HG02763 (cell line): ENCODE measurements around the gene SHMT2.

Experiments
- ATAC-seq: cut with Tn5 transposase; IDR thresholded peaks from one replicate; pipeline ENCODE4 v1.9.1; 2021; ENCODE audit warnings: mild to moderate bottlenecking, moderate library complexity; ENCODE audit not compliant: unreplicated experiment

SHMT2 gene

DNA sequence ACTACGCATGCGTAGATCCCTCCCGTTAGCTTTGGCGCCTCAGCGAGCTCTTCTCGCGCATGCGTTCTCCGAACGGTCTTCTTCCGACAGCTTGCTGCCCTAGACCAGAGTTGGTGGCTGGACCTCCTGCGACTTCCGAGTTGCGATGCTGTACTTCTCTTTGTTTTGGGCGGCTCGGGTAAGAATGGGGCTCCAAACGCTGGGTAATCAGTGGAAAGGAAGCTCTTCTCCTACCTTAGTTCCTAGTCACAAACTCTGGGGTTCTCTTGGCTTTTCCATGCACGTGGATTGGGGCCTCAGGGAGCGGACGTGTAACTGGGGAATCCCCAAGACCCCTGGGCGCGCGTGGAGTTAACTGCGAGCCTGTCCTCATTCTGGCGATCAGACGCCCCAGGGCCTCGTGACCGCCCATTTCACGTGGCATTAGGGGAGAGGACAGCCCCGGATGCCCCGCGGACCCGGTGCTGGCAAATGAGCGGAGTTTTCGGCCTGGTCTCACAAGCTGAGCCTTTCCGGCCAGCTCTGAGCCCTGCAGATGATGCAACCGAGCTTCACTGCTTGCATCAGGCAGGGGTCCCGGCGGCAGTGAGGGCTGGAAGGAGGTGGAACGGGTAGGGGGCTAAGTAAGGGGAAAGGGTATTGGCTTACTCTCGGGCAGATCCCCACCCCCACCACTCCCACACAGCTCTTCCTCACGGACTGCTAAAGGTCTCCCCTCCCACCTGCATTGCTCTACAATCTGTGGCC, at the start of gene SHMT2:
TSS of gene SHMT2 (plus strand) at position 78 of the 747 bp plus-strand sequence. CDS start at position 146, 68 bp downstream.
- peak; percentile 63 for ATAC-seq

DNA sequence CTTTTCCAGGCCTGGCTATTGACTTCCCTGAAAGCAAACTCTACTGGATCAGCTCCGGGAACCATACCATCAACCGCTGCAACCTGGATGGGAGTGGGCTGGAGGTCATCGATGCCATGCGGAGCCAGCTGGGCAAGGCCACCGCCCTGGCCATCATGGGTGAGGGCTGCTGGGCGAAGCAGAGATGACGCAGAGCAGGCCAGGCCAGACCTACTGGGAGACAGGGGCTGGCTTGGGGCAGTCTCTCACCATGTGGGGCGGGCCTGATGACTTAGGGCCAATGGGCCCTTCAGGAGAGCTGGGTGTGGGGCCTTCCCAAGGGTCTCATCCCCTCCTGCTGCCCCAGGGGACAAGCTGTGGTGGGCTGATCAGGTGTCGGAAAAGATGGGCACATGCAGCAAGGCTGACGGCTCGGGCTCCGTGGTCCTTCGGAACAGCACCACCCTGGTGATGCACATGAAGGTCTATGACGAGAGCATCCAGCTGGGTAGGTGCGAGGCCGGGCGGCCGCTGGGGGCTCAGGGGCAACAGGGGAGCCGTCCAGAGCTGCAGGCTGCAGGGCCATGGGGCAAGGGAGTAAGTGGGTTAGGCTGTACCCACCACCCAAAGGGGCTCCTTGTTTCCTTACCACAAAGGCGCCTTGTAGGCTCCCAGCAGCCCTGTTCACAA, 49.1 kb upstream of the SHMT2 start:
- ATAC-seq: no peak

DNA sequence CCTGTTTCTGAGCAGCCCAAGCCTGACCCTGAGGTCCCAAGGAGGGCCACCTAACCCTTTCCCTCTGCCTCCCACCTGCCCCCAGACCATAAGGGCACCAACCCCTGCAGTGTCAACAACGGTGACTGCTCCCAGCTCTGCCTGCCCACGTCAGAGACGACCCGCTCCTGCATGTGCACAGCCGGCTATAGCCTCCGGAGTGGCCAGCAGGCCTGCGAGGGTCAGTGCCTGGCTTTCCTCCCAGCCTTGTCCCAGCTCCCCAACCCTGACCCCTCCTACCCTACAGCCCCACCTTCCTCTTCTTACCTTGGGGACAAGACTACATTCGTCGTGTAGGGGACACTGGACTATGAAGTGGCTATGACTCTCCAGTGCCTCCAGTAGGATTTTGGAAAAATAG, 48.4 kb upstream of the SHMT2 start:
- no peak for ATAC-seq

DNA sequence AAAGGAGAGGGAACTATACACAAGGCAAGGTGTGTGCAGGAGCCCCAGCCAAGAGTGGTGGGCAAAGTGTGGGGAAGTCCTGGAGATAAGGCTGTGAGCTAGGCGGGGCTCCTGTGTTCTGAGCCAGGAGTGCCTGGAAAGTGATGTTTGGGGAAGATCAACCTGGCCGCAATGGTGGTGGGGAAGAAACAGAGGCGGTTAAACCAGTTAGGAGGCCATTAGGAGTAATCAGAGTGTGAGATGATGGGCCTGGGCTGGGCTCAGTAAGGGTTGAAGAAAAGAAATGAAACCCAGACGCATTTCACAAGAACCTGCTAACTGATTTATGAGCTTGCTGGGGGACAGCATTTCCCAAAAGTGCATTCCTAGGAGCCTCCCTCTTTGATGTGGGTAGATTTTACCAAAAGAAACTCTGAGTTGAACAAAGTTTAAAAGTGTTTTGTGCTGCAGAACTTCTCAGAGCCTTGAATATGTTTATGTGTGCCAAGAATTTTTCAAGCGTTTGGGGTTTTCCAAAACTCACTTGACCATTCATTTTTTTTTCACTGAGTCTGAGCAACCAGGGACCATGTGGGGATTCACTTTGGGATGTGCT, 47.9 kb upstream of the SHMT2 start:
- ATAC-seq: no peak

DNA sequence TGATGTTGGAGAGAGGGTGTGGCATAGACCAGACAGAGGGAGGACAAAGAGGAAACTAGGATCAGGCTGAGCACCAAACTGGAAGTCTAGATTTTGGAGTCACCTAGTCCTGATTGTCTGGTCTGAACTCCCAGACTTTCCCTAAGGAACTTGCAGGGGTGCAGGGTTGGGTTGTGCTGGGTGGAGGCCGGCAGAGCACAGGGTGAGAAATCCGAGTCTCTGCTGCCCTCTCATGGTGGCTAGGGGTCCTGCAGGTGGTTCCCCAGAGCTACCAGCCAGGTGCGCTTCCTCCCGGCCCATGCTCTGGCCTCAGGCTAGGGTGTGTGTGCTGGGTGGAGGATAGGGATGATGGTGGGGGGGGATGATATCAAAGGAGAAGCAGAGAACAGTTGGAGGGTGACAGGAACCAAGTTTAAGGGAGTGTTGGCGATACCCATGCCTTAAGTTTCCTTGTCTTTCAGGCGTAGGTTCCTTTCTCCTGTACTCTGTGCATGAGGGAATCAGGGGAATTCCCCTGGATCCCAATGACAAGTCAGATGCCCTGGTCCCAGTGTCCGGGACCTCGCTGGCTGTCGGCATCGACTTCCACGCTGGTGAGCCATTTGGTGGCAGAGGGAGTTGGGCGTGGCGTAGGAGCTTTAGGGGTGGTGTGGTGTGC, 46.5 kb upstream of the SHMT2 start:
- ATAC-seq: peak; percentile 83

DNA sequence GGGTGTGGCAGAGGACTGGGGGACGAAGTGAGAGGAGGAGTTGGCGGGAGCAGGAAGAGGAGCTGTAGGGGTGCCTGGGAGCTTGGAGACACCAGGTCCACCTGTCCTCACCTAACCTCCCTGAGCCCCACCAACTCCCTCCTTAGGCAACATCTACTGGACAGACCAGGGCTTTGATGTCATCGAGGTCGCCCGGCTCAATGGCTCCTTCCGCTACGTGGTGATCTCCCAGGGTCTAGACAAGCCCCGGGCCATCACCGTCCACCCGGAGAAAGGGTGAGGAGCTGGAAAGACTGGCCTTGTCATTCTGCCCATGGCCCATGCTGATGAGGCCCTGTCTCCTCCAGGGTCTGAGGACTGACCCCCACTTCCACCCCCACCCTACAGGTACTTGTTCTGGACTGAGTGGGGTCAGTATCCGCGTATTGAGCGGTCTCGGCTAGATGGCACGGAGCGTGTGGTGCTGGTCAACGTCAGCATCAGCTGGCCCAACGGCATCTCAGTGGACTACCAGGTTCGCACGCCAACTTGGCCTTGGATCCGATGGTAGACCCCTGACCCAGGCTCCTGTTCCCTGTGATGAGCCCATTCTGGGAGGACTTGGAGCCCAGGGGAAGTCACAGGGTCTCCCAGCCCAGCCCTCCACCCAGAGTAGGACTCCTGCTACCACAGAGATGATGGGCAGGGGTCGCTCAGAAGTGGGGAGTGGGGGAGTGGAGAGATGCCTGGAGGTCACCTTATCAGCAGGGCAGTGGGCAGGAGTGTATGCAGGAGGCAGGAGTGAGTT, 45.4 kb upstream of the SHMT2 start:
- ATAC-seq: no peak

DNA sequence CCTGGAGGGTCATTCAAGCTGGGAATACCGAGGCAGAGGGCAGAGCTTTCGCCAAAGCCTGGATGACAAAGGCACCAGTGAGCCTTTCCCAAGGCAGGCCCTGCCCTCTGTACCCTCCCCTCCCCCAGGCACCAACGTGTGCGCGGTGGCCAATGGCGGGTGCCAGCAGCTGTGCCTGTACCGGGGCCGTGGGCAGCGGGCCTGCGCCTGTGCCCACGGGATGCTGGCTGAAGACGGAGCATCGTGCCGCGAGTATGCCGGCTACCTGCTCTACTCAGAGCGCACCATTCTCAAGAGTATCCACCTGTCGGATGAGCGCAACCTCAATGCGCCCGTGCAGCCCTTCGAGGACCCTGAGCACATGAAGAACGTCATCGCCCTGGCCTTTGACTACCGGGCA, 44.1 kb upstream of the SHMT2 start:
- ATAC-seq: no peak

DNA sequence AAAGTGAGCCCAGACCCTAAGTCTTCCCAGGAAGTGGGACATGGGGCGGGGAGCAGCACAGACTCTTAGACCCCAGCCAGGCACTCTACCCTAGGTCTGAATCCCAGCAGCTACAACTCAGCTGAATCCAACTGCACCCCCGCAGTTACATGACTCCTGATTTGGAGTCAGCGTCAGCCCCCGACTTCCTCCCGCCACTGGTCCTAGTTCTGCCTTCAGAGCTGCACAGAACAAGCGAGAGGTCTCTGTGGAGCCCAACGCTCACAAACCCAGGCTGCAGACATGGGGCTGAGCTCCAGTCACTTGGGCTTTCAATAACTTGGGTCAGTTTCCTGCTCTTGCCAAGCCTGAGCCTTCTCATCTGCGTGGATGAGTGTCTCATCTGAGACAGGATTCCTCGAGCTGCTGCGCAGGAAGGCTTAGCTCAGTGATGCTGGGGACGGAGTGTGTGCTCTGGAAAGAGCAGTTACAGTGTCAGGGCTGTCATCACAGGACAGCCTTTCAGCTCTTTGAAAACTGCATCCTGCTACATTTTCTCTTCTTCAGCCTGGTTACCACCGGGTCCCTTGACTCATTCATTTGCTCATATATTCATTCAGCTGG, 43.5 kb upstream of the SHMT2 start:
- no peak for ATAC-seq

DNA sequence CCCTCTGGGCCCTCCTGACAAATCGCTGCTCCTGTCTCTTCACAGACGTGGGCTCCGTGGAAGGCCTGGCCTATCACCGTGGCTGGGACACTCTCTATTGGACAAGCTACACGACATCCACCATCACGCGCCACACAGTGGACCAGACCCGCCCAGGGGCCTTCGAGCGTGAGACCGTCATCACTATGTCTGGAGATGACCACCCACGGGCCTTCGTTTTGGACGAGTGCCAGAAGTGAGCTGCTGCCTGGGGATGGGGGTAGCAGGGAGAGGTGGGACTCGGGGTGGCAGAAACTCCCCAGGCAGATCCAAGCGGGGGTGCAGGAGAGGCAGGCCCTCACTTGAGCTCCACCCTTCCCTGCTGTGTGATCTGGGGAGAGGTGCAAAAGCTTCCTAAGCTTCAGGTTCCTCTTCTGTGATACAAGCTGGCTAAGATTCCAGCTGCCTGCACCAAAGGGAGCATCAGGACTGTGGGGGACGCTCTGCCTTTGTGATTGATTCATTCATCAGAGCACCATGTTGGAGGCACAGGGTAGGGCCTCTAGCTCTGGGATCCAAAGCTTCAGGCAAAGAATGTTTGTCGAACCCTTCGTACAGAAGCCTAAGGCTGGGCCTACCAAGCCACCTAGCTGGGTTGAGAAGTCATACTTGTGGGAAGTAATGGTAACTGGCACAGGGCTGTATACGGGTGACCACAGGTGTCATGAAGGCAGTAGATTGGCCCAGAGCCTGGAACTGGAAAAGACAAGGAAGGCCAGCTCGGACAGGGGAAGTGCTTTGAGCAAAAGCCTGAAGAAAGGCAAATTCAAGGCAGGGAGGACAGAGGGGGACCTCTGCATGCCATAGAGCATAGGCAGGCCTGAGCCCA, 42.1 kb upstream of the SHMT2 start:
- ATAC-seq: no peak

DNA sequence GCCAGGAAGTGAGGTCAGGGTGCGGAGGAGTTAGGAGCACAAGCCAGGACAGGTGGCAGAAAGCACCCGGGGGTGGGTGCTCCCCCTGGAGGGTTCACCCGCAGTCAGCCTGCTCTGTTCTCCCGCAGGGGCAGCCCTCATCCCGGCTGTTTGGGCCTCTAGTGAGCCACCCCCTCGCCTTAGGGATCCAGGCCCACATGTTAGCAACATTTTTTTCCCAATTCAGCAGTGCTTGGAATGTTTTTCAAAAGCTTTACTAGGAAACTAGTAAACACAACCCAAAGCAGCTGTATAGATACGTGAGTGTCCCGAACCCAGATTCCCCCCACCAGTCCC, 41.5 kb upstream of the SHMT2 start:
- ATAC-seq: no peak

DNA sequence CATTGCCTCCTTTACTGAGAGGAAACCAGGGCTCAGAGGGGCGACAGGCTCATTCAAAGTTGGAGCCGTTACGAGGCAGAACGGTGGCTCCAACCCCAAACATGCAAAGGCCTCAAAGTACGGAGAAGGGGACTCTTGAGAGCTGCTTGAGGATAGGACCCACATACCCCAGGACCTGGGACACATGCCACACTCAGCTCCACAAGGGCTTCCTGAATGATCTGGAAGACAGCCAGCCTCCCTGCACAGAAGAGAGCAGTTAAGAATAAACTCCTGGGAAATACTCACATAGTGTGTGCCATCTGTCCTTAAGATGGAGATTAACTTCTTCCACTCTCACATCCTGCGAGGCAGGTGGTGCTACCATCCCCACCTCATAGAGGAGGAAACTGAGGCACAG, 39.5 kb upstream of the SHMT2 start:
- ATAC-seq: no peak

DNA sequence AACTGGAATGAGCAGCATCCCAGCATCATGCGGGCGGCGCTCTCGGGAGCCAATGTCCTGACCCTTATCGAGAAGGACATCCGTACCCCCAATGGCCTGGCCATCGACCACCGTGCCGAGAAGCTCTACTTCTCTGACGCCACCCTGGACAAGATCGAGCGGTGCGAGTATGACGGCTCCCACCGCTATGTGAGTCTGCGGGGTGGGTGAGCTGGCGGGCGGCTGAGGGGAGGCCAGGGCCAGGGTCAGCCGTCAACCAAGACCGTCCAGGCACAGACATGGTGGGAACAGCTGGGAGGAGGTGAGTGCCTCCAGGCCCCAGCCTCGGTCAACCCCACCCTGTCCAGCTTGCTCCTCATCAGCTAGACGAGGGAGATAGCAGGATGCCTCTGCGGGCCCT, 38.7 kb upstream of the SHMT2 start:
- no peak for ATAC-seq

DNA sequence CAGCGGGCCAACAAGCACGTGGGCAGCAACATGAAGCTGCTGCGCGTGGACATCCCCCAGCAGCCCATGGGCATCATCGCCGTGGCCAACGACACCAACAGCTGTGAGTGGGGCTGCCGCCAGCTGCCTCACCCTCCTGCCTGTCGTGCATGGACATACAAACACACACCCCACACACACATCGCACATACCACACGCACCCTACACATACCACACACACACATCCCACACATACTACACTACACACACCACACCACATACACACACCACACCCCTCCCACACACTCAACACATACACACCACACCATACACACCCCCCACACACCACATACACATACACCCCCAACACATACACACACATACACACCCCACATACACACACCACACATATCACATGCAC, 38.1 kb upstream of the SHMT2 start:
- no peak for ATAC-seq

DNA sequence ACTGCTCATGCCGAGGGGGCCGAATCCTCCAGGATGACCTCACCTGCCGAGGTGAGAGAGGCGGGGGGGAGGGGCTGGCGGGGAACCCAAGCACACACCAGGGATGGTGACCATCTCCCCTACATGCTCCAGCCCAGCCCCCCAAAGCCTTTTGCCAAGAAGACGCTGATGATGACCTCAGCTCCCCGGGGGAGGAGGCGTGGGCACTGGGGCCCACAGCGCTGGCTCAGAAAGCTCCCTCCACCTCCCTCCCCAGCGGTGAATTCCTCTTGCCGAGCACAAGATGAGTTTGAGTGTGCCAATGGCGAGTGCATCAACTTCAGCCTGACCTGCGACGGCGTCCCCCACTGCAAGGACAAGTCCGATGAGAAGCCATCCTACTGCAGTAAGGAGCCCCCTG, 36.6 kb upstream of the SHMT2 start:
- ATAC-seq: no peak

DNA sequence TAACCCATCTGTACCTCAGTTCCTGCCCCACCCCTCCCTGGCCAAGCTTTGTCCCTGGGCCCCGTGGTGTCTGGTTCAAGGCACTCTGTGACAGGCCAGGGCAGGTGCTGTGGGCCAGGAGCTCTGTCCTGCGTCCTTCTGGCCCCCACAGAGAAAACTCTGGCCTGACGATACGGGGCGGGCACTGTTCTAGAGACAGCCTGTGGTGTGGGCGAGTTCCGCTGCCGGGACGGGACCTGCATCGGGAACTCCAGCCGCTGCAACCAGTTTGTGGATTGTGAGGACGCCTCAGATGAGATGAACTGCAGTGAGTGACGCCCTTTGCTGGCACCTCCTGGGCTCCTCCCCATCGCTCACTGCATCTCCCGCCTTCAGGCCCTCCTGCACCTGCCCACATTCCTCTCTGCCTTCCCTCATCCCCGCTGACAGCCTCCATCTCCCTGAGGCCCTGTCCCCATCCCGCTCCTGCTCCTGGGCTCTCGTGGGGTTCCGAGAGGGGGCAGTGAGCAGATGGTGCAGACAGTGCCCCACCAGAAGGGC, 35.7 kb upstream of the SHMT2 start:
- ATAC-seq: no peak

DNA sequence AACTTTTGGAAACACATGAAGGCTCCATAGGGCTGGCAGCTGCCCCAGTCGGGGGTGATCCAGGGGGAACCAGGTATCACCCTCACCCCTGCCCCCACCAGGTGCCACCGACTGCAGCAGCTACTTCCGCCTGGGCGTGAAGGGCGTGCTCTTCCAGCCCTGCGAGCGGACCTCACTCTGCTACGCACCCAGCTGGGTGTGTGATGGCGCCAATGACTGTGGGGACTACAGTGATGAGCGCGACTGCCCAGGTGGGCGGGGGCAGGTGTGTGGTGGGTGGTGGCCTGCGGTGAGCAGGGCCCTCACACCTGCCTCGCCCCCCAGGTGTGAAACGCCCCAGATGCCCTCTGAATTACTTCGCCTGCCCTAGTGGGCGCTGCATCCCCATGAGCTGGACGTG, 35.3 kb upstream of the SHMT2 start:
- ATAC-seq: no peak

DNA sequence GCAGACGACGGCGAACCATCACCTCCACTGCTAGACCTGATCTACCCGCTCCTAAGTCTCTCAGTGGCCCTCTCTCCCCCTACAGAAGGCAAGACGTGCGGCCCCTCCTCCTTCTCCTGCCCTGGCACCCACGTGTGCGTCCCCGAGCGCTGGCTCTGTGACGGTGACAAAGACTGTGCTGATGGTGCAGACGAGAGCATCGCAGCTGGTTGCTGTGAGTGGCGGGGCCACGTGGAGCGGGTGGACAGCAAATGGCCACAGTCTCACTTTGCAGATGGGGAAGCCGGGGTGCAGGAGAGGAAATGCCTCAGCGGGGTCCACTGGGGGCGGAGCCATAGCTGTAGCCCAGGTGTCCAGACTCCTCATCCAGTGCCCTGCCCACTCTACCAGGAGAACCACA, 34.3 kb upstream of the SHMT2 start:
- ATAC-seq: no peak

DNA sequence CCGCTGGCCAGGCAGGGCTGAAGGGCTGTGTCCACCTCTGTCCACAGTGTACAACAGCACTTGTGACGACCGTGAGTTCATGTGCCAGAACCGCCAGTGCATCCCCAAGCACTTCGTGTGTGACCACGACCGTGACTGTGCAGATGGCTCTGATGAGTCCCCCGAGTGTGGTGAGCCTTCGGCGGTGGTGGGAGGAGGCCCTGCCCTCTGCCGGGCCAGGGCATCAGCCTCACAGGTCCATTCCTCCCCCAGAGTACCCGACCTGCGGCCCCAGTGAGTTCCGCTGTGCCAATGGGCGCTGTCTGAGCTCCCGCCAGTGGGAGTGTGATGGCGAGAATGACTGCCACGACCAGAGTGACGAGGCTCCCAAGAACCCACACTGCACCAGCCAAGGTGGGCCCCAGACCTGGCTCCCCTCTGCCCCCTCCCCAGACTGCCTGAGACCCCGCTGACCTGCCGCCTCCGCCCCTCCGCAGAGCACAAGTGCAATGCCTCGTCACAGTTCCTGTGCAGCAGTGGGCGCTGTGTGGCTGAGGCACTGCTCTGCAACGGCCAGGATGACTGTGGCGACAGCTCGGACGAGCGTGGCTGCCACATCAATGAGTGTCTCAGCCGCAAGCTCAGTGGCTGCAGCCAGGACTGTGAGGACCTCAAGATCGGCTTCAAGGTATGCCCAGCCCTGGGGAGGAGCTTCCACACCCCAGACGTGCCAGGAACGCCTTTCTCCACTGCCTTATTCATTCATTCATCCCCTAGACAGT, 33.7 kb upstream of the SHMT2 start:
- ATAC-seq: no peak

DNA sequence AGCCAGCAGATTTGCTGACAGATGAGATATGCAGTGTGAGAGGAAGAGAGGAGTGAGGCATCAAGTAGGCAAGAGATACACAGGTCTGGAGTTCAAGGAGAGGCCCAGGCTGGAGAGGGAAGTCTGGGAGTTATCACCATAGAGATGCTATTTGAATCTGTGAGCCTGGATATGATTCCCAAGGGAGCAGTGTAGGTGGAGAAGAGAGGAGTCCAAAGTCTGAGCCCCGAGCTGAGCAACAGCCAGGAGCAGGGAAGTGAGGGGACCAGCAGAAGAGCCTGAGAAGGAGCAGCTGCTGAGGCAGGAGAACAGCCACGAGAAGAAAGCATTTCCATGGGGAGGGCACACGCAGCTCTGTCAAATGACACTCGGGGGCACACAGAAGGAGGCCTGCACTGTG, 33.1 kb upstream of the SHMT2 start:
- no peak for ATAC-seq
